Mucosa of rectum (tissue), 2 donors: ENCODE measurements around the gene IQCE.
"Not testable (repeated sequence)": the region's sequence is repeated elsewhere in the genome, so short reads cannot be mapped to it uniquely, and the experiment has no call there.

Source experiments
- H3K27ac ChIP-seq, 2 donors: one replicate each; pipeline ENCODE4 v1.7.0; 2013; ENCODE audit warnings: inconsistent platforms in 2 of 2, low read depth in 2 of 2, low read length in 2 of 2
- H3K27me3 ChIP-seq, 2 donors: one replicate each; pipeline ENCODE4 v1.7.0; 2013; ENCODE audit warnings: low read length in 2 of 2; ENCODE audit not compliant: control insufficient read depth in 2 of 2, insufficient read depth in 2 of 2
- H3K36me3 ChIP-seq, 2 donors: one replicate each; pipeline ENCODE4 v1.7.0; 2013; ENCODE audit warnings: low read length in 2 of 2; ENCODE audit not compliant: control insufficient read depth in 2 of 2, insufficient read depth in 2 of 2
- H3K4me1 ChIP-seq, 2 donors: one replicate each; pipeline ENCODE4 v1.7.0; 2013; ENCODE audit warnings: low read length in 2 of 2, mild to moderate bottlenecking in 1 of 2; ENCODE audit not compliant: control insufficient read depth in 2 of 2, insufficient read depth in 2 of 2
- H3K4me3 ChIP-seq, 2 donors: one replicate each; pipeline ENCODE4 v1.7.0; 2013; ENCODE audit warnings: low read length in 2 of 2
- H3K9ac ChIP-seq, 2 donors: one replicate each; pipeline ENCODE4 v1.7.0; 2013; ENCODE audit warnings: low read length in 2 of 2, low read depth in 1 of 2, mild to moderate bottlenecking in 1 of 2
- H3K9me3 ChIP-seq, 2 donors: one replicate each; pipeline ENCODE4 v1.7.0; 2013; ENCODE audit warnings: low read length in 2 of 2; ENCODE audit not compliant: control insufficient read depth in 2 of 2
- donor health status: healthy.
- donor health status: Normal muscosa, but diverticular disease.

Gene IQCE

DNA sequence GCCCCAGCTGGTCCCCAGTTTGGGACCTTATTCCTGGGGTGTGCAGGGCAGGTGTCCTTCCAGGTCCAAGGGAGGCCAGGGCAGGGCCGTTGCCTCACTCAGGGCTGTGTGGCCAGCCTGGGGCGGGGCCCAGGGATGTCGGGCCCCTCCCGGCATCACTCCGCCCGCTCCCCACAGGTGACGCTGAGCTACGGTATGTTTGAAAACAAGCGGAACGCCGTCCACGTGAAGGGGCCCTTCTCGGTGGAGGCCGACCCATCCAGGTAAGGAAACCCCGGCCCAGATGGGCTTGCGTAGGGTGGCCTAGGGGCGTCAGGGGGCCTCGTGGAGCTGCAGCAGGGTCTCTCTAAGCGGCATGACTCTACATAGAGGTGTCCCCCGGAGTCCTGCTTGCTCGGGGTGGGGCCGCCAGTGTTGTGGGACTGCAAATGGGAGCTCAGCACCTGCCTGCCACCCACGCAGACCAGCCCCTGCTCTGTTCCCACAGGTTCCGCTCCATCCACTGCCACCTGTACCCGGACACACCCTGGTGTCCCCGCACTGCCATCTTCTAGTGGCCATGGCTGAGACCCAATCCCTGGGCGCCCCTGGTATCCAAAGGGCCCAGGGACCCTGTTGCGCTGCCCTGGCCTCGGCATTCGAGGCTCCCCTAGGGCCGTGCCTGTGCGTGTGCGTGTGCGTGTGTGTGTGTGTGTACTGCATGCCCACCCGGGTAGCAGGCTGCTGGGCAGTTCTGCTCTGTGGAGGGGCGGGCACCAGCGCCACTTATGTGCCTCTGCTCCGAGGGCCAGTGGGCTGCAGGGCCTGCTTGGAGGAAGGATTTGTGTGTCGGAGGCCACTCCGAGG is 31.9 kb upstream of the IQCE start:
- H3K27me3 ChIP-seq: no peaks in the 10 kb centered on the region
- peak overlapping the region in 1 of 2 donors; percentile 86 for H3K9ac ChIP-seq
- H3K36me3 ChIP-seq: peaks cover 18 to 35% of the 10 kb centered on the region in 2 donors
- H3K4me3 ChIP-seq: no peak overlapping the region
- H3K27ac ChIP-seq: peak overlapping the region; percentile 98 to 99
- no peaks in the 10 kb centered on the region for H3K9me3 ChIP-seq
- peaks cover 80 to 89% of the 10 kb centered on the region in 2 donors for H3K4me1 ChIP-seq

DNA sequence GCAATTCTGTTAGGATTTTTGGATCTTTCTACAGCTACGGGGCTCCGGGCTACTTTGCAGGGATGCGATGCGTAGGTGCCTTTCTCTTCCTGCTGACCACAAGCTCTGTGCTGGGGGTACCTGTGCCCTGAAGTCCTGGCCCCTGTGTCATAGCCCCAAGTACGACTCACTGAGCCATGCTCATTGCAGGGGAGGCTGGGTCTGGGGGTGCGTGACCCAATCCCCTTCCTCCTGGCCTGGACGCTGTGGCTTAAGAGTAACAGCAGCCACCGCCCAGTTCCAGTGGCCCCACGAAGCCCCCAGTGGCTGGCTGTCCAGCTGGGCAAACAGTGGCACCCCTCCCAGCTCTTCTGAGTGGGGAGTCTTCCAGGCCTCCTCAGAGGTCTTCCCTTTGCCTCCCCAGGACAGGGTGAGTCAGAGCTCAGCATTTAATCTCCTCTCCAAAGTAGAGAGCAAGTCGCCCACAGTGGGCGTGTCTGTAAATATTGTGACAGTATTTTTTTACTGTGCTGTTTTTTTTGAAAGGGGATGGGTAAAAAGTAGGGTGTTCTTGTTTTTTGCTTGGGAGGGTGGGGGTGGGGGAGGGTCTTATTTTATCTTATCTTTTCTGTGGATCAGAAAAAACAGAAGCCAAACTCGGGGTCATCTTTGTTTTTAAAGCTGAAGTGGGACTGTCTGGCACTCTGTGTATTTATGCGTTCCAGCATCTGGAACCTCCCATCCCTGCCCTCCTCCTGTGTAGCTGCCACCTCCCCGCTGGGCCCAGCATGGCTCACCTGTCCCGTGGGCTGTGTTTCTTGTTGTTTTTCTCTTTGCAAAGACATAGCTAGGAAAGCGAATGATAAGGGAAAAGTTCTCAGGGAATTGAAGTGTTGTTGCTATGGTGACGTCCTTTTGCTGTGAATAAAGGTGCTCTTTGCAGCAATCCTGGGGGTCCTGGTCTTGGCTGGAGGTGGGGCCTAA is 31.0 kb upstream of the IQCE start:
- no peaks in the 10 kb centered on the region for H3K27me3 ChIP-seq
- peak overlapping the region in 1 of 2 donors; percentile 86 for H3K9ac ChIP-seq
- H3K27ac ChIP-seq: peak overlapping the region; percentile 89 to 99
- H3K9me3 ChIP-seq: no peaks in the 10 kb centered on the region
- no peak overlapping the region for H3K4me3 ChIP-seq
- H3K4me1 ChIP-seq: peaks cover 74 to 81% of the 10 kb centered on the region in 2 donors
- H3K36me3 ChIP-seq: peaks cover 18 to 35% of the 10 kb centered on the region in 2 donors

DNA sequence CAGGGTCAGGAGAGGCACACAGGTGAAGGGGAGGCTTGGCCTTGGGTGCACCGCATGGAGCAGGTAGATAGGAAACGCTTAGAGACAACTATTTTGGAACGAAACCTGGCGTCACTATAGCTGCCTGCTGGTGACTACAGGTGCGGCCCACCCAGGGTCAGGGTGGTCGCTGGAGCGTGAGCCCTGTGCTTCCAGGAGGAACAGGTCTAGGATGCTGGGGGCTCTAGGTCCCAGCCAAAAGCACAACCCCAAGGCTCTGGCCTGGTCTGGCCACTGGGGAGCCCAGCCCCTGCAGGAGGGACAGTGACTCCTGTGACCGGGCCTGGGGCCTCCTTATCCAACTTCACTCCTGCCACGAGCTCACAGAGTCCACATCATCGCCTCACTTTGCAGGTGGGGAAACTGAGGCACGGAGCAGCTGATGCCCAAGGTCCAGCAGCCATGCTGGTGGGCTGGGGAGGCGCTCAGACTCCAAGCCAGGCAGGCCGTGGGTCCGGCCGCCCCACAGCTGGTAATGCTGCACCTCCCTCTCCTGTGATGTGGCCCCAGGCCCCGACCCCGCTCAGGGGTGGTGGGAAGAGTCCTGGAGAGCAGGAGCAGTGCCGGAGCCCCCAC is 30.2 kb upstream of the IQCE start:
- H3K27ac ChIP-seq: peak overlapping the region; percentile 89 to 99
- no peaks in the 10 kb centered on the region for H3K9me3 ChIP-seq
- peaks cover 18 to 35% of the 10 kb centered on the region in 2 donors for H3K36me3 ChIP-seq
- peaks cover 67 to 74% of the 10 kb centered on the region in 2 donors for H3K4me1 ChIP-seq
- H3K9ac ChIP-seq: peak overlapping the region in 1 of 2 donors; percentile 86
- no peak overlapping the region for H3K4me3 ChIP-seq
- no peaks in the 10 kb centered on the region for H3K27me3 ChIP-seq

DNA sequence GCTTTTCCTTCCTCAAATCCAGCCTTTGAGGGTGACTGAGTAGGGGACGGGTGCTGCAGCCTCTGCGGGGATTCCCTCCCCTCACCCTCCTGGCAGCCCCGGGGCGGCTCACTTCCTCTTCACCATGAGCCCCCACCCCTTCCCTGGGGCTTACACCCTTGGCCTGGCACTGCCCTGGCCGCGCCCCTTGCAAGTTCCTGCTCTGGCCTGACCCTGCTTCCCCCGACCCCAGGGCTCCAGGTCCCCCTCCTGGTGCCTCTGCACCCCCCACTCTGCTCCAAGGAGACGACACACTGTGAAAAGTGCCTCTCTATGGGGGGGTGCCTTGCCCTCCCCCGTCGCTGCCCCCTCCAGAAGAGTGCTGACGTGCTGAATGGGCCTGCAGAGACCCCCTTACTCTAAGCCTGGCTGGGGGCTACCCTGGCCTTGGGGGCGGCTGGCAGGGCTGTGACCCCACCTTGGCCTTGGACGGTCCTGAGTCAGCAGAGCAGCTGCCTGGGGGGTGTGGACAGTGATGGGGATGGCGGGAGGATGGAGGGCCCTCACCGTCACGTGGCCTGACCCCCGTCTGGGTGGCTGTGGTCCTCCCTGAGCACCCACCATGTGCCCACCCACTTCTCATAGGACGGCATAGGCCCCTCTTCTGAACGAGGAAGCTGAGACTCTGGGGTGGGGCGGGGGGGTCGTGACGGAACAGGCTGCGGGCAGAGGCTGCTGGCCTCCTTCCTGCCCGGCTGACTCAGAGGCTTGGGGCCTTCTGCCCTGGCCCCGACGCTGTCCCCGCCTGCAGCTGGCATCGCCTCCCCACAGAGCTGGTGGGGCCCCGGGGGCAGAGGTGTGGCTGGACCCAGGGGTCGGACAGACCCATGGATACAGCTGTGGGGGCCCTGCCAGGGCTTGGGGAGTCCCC is 29.4 kb upstream of the IQCE start:
- H3K27ac ChIP-seq: peak overlapping the region; percentile 89 to 99
- peak overlapping the region in 1 of 2 donors; percentile 16 for H3K4me3 ChIP-seq
- H3K36me3 ChIP-seq: peaks cover 18 to 35% of the 10 kb centered on the region in 2 donors
- H3K27me3 ChIP-seq: no peaks in the 10 kb centered on the region
- H3K9ac ChIP-seq: peak overlapping the region in 1 of 2 donors; percentile 86
- no peaks in the 10 kb centered on the region for H3K9me3 ChIP-seq
- peaks cover 62 to 68% of the 10 kb centered on the region in 2 donors for H3K4me1 ChIP-seq

DNA sequence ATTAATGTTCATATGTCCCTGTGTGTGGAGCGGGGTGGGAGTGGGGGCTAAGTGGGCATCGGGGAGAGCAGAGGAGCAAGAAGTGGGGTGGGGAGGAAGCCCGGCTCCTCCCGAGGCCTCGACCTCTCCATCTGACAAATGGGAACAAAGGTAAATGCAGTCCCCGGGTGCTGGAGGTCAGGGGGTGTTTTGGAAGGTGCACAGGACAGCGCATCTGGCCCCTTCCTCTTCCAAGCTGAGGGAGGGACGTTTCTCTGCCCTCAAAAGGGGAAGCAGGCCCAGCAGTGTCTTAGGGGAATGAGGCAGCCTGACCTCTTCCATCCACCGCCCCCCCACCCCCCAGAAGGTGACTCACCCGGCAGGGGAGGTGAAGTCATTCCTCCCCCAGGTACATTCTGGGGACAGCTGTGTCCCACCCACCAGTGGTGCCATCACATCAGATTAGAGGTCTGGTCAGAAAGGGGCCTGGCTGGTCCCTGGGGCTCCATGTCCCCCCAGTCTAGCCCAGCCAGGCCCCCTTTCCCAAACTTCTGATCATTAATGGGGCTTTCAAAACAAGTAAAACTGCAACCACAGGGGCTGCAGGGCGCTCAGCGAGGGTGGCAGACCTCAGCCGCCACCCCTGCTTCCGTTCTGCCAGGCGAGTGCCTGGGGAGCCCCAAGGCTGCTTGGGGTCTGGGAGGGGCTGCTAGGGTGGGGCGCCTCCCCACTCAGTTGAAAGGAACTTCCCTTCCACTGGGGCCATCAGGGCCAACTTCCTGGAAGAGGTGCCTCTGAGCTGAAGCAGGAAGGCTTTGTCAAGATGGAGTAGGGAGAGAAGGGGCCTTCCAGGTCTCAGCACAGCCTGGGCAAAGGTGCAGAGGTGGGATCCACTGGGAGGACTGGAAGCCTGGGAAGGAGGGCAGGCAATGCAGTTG is 28.4 kb upstream of the IQCE start:
- peak overlapping the region in 1 of 2 donors; percentile 39 for H3K9ac ChIP-seq
- H3K4me3 ChIP-seq: no peak overlapping the region
- H3K4me1 ChIP-seq: peaks cover 53 to 59% of the 10 kb centered on the region in 2 donors
- H3K36me3 ChIP-seq: peaks cover 17 to 32% of the 10 kb centered on the region in 2 donors
- H3K9me3 ChIP-seq: no peaks in the 10 kb centered on the region
- no peaks in the 10 kb centered on the region for H3K27me3 ChIP-seq
- peak overlapping the region; percentile 89 to 99 for H3K27ac ChIP-seq

DNA sequence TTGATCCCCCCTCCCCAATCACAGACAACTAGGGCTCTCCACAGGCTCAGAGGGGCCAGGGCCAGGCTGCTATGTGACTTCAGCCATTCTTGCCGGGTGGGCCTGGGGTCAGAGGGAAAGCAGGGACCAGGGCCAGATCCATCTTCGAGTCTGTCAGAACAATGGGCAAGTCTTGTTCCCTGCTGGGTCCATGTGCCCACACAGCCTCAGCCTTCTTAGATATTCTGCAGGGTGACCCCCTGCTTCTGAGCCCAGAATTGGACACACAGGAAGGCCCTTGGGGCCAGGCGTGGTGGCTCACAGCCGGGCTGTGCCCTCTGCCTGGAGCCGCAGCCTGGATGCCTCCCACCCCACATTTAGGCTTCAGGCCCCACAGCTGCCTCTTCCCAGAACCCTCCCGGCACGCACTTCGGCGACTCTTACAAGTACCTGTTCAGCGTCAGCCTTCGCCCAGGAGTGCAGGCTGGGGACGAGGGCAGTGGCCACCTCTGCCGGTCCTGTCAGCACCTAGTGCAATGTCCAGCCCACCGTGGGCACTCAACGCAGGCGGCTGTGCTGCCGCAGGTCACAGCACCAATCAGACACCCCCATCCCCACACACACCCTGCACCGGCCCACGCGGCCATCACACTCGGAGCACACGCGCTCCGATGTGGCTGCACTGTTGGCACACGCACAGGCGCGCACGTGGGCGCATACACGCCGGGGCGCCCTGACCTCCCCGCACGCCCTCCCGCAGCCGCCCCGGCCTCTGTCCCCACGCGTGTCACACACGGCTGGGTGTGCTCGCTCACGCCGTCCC is 27.6 kb upstream of the IQCE start:
- H3K4me3 ChIP-seq, H3K9me3 ChIP-seq, H3K27me3 ChIP-seq: not testable (repeated sequence)
- peaks cover 10 to 24% of the 10 kb centered on the region in 2 donors for H3K36me3 ChIP-seq
- H3K9ac ChIP-seq: peak overlapping the region in 1 of 2 donors; percentile 39
- peaks cover 44 to 51% of the 10 kb centered on the region in 2 donors for H3K4me1 ChIP-seq
- H3K27ac ChIP-seq: peak overlapping the region; percentile 89 to 99

DNA sequence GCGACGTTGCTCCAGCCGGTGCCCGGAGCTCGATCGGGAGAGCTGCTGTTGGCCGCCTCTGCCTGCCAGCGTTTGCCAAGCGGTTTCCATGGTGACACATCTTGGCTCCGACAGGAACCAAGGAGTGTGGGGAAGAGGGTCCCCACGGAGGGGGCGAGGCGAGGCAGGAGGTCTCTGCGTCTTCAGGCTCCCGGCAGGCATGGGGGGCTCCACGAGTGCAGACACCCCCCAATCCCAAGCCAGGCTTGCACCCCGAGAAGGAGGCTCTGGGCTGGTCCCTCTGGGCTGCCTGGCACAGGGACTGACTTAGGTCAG is 27.0 kb upstream of the IQCE start:
- H3K4me3 ChIP-seq, H3K9me3 ChIP-seq, H3K9ac ChIP-seq, H3K27me3 ChIP-seq: not testable (repeated sequence)
- Histone ChIP-seq H3K4me1 (peaks cover 39 to 45% of the 10 kb centered on the region in 2 donors), H3K27ac (peak overlapping the region in 1 of 2 donors; percentile 37), H3K36me3 (peaks cover 10 to 18% of the 10 kb centered on the region in 2 donors)

DNA sequence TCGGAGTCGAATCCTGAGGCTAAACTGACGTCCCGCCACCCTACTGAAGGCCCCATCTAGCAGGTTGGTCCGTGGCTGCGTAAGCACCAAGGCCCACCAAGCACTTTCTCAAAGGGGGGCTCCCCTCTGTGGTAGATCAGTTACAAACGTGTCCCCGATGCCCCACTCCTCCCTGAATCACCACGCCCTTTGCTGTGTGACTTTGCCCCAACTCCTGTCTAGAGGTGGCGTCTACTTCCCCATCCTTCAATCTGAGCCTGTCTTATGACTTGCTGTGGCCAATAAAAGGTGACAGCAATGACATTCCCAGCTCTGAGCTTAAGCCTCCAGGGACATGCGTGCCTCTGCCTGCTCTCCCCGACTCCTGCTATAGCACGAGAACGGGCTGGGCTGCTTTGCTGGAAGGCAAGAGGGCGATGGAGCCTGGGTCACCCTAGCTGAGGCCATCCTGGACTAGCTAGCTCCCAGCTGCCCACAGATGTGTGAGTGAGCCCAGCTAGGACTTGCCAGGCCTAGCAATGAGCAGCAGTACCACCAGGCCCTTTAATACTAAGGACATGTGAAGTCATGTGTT is 26.5 kb upstream of the IQCE start:
- H3K9ac ChIP-seq, H3K27me3 ChIP-seq, H3K4me3 ChIP-seq, H3K9me3 ChIP-seq: not testable (repeated sequence)
- H3K36me3 ChIP-seq: peaks cover 7 to 13% of the 10 kb centered on the region in 2 donors
- H3K4me1 ChIP-seq: peaks cover 34 to 40% of the 10 kb centered on the region in 2 donors
- peak overlapping the region in 1 of 2 donors; percentile 37 for H3K27ac ChIP-seq
